Measurements from ENCODE around the gene FXR2.

The FXR2 gene

DNA sequence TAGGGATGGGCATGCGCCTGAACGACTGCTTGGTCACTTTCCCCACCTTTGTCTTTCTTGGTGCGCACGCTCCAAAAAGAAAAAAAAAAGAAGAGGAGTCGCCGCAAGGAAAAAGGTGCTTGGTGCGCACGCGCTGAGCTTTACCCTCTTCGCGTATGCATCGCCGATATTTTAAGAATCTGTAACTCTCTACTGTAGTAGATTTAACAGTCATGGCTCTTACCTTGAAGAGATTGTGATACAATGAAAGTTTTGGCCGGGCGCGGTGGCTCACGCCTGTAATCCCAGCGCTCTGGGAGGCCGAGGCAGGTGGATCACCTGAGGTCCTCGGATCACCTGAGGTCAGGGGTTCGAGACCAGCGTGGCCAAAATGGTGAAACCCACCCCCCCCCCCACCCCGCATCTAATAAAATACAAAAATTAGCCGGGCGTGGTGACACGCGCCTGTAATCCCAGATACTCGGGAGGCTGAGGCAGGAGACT, 609 bp upstream of the FXR2 start:
- POLR2A ChIA-PET = interaction anchor here (0.6 to 6.9 kb wide), 20 partner anchors 9 to 373 kb away, joined by 3 to 52 read pairs (median 6); partner anchors contain the start of genes ATP1B2, CNTROB, EFNB3 and GABARAP
- peaks cover 21% of the 10 kb centered on the region in 2 experiments; a peak in 2 of 3 replicates for H3K36me3 ChIP-seq (ENCODE audit: control insufficient read depth in 2 of 2, insufficient read depth in 1 of 2, low read length in 2 of 2)
- H3K9me3 ChIP-seq (ENCODE audit: control insufficient read depth, insufficient read depth, low read depth, low read length) = no peaks in the 10 kb centered on the region
- CTCF ChIA-PET = interaction anchor here (0.6 to 5.1 kb wide), 22 partner anchors 9 to 503 kb away, joined by 3 to 30 read pairs (median 5); partner anchors contain the start of genes SAT2, TP53 and WRAP53
- H3K4me1 ChIP-seq (ENCODE audit: control insufficient read depth, insufficient read depth, low read length) = peaks cover 22% of the 10 kb centered on the region
- peak overlapping the region; percentile 41 for H3K4me3 ChIP-seq (ENCODE audit: low read depth, low read length)
- peak overlapping the region; percentile 97 for H3K27ac ChIP-seq (ENCODE audit: extremely low read depth, low read depth, low read length)
- TF ChIP-seq ZBTB17 (tag by site-specific recombination; IDR thresholded peaks at IDR 0.05) (no peak), ZNF791 (tag by site-specific recombination; IDR thresholded peaks at IDR 0.05) (no peak), ZNF112 (tag by site-specific recombination; IDR thresholded peaks at IDR 0.05) (no peak), SP7 (tag by site-specific recombination; IDR thresholded peaks at IDR 0.05) (no peak; the same call in 1 of the 2 replicates), ZNF473 (tag by site-specific recombination; IDR thresholded peaks at IDR 0.05) (no peak), ZNF658 (tag by site-specific recombination; IDR thresholded peaks at IDR 0.05) (no peak), KLF10 (tag by site-specific recombination; IDR thresholded peaks at IDR 0.05) (no peak; the same call in 1 of the 2 replicates), ZNF701 (tag by site-specific recombination; IDR thresholded peaks at IDR 0.05) (no peak), ZNF629 (tag by site-specific recombination; IDR thresholded peaks at IDR 0.05) (no peak), ZNF2 (tag by site-specific recombination; IDR thresholded peaks at IDR 0.05) (no peak), ZNF23 (tag by site-specific recombination; IDR thresholded peaks at IDR 0.05; ENCODE audit: borderline replicate concordance) (no peak), ZNF426 (tag by site-specific recombination; IDR thresholded peaks at IDR 0.05) (no peak), REPIN1 (tag by site-specific recombination; IDR thresholded peaks at IDR 0.05; ENCODE audit: low read depth) (no peak), ZBTB8A (tag by site-specific recombination; IDR thresholded peaks at IDR 0.05) (no peak), ZNF354C (tag by site-specific recombination; IDR thresholded peaks at IDR 0.05; ENCODE audit: borderline replicate concordance, low read depth) (no peak), ZNF624 (tag by site-specific recombination; IDR thresholded peaks at IDR 0.05) (no peak), ZNF394 (tag by site-specific recombination; IDR thresholded peaks at IDR 0.05; ENCODE audit: borderline replicate concordance) (peak; percentile 49; the same call in 1 of the 2 replicates), ZNF596 (tag by site-specific recombination; IDR thresholded peaks at IDR 0.05) (no peak), ZNF37A (tag by site-specific recombination; IDR thresholded peaks at IDR 0.05) (no peak), TSHZ1 (tag by site-specific recombination; IDR thresholded peaks at IDR 0.05; ENCODE audit: borderline replicate concordance) (no peak), ZBTB1 (tag by site-specific recombination; IDR thresholded peaks at IDR 0.05) (no peak), RBAK (tag by site-specific recombination; IDR thresholded peaks at IDR 0.05) (no peak), ZNF202 (tag by site-specific recombination; IDR thresholded peaks at IDR 0.05; ENCODE audit: borderline replicate concordance) (no peak)
- TF ChIP-seq, protein P1, sequence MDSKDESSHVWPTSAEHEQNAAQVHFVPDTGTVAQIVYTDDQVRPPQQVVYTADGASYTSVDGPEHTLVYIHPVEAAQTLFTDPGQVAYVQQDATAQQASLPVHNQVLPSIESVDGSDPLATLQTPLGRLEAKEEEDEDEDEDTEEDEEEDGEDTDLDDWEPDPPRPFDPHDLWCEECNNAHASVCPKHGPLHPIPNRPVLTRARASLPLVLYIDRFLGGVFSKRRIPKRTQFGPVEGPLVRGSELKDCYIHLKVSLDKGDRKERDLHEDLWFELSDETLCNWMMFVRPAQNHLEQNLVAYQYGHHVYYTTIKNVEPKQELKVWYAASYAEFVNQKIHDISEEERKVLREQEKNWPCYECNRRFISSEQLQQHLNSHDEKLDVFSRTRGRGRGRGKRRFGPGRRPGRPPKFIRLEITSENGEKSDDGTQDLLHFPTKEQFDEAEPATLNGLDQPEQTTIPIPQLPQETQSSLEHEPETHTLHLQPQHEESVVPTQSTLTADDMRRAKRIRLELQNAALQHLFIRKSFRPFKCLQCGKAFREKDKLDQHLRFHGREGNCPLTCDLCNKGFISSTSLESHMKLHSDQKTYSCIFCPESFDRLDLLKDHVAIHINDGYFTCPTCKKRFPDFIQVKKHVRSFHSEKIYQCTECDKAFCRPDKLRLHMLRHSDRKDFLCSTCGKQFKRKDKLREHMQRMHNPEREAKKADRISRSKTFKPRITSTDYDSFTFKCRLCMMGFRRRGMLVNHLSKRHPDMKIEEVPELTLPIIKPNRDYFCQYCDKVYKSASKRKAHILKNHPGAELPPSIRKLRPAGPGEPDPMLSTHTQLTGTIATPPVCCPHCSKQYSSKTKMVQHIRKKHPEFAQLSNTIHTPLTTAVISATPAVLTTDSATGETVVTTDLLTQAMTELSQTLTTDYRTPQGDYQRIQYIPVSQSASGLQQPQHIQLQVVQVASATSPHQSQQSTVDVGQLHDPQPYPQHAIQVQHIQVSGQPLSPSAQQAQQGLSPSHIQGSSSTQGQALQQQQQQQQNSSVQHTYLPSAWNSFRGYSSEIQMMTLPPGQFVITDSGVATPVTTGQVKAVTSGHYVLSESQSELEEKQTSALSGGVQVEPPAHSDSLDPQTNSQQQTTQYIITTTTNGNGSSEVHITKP (tag by site-specific recombination; IDR thresholded peaks at IDR 0.05) = no peak; the same call in 1 of the 2 replicates
- TF ChIP-seq, protein P2, sequence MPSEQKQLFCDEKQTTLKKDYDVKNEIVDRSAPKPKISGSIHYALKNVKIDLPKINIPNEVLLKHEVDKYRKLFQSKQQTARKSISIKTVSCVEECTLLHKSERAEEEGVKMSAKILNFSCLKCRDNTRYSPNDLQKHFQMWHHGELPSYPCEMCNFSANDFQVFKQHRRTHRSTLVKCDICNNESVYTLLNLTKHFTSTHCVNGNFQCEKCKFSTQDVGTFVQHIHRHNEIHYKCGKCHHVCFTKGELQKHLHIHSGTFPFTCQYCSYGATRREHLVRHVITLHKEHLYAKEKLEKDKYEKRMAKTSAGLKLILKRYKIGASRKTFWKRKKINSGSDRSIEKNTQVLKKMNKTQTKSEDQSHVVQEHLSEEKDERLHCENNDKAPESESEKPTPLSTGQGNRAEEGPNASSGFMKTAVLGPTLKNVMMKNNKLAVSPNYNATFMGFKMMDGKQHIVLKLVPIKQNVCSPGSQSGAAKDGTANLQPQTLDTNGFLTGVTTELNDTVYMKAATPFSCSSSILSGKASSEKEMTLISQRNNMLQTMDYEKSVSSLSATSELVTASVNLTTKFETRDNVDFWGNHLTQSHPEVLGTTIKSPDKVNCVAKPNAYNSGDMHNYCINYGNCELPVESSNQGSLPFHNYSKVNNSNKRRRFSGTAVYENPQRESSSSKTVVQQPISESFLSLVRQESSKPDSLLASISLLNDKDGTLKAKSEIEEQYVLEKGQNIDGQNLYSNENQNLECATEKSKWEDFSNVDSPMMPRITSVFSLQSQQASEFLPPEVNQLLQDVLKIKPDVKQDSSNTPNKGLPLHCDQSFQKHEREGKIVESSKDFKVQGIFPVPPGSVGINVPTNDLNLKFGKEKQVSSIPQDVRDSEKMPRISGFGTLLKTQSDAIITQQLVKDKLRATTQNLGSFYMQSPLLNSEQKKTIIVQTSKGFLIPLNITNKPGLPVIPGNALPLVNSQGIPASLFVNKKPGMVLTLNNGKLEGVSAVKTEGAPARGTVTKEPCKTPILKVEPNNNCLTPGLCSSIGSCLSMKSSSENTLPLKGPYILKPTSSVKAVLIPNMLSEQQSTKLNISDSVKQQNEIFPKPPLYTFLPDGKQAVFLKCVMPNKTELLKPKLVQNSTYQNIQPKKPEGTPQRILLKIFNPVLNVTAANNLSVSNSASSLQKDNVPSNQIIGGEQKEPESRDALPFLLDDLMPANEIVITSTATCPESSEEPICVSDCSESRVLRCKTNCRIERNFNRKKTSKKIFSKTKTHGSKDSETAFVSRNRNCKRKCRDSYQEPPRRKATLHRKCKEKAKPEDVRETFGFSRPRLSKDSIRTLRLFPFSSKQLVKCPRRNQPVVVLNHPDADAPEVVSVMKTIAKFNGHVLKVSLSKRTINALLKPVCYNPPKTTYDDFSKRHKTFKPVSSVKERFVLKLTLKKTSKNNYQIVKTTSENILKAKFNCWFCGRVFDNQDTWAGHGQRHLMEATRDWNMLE (tag by site-specific recombination; conservative IDR thresholded peaks at IDR 0.05; ENCODE audit: low read depth) = no peak
- TF ChIP-seq, protein P3, sequence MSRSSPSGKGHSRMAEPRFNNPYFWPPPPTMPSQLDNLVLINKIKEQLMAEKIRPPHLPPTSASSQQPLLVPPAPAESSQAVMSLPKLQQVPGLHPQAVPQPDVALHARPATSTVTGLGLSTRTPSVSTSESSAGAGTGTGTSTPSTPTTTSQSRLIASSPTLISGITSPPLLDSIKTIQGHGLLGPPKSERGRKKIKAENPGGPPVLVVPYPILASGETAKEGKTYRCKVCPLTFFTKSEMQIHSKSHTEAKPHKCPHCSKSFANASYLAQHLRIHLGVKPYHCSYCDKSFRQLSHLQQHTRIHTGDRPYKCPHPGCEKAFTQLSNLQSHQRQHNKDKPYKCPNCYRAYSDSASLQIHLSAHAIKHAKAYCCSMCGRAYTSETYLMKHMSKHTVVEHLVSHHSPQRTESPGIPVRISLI (tag by site-specific recombination; IDR thresholded peaks at IDR 0.05) = peak; percentile 79
